ENCODE results near the gene RPS25. TPM values are rescaled to one million over a fixed set of nuclear protein-coding genes. Genes with fewer than 3 reads are reported as not detected.

Gene RPS25
- total and polyA plus RNA-seq, 9 of the 15 experiments (the other 6 are each of a cell fraction or from before 2014, with no cell fraction given) = 1,553 to 5,486 (median 2,471) TPM

DNA sequence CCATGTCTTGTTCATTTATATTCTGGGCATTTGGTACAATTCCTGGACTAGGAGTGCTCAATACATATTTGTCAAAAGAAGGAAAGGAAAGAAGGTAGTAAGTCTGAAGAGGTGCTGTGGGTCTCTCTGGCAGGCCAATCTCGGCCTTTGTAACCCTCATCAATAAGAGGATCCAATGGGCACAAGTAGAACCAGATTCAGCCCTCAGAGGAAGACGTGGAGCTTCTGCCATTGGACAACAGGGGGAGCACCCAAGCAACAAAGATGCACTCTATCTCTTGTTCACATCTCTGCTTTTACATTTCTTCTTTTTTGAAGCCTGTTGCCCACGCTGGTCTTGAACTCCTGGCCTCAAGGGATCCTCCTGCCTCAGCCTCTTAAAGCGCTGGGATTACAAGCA lies 47.2 kb upstream of the RPS25 start (continued):
- TF ChIP-seq ZFP30 (CRISPR knock-in tag; IDR thresholded peaks at IDR 0.05; ENCODE audit: borderline replicate concordance) (no peak), RNF2 (IDR thresholded peaks at IDR 0.05) (no peak), STAT5B (CRISPR knock-in tag; IDR thresholded peaks at IDR 0.05) (no peak), ARID1B (IDR thresholded peaks at IDR 0.05) (no peak), PYGO2 (tag; IDR thresholded peaks at IDR 0.05) (no peak), ZNF134 (CRISPR knock-in tag; conservative IDR thresholded peaks at IDR 0.05) (no peak), SLC30A9 (CRISPR knock-in tag; IDR thresholded peaks at IDR 0.05) (no peak), ZBTB8A (IDR thresholded peaks at IDR 0.05; ENCODE audit: partially characterized antibody) (no peak), NR2F6 (CRISPR knock-in tag; IDR thresholded peaks at IDR 0.05) (no peak), NFE2L1 (tag; IDR thresholded peaks at IDR 0.05; ENCODE audit: borderline replicate concordance, low read depth) (no peak), TAL1 (IDR thresholded peaks at IDR 0.05) (no peak), SMC3 (conservative IDR thresholded peaks at IDR 0.05; ENCODE audit: insufficient read depth, low read depth, low read length) (peak; percentile 37; the same call in 1 of the 2 replicates), BHLHE40 (IDR thresholded peaks at IDR 0.05; ENCODE audit: low read length) (no peak), THRAP3 (IDR thresholded peaks at IDR 0.05; ENCODE audit: borderline replicate concordance) (no peak), KDM1A (IDR thresholded peaks at IDR 0.05) (peak in 1 of 2 experiments; percentile 63), HSF4 (CRISPR knock-in tag; IDR thresholded peaks at IDR 0.05; ENCODE audit: borderline replicate concordance) (no peak), SIN3A (IDR thresholded peaks at IDR 0.05; ENCODE audit: borderline replicate concordance in 2 of 2, control insufficient read depth in 1 of 2, low read depth in 2 of 2, low read length in 2 of 2) (no peak), DMBX1 (CRISPR knock-in tag; IDR thresholded peaks at IDR 0.05; ENCODE audit: borderline replicate concordance) (0 out of 2 replicates have a peak, but pooled peaks have one; percentile 50), HDAC1 (IDR thresholded peaks at IDR 0.05) (peak in 1 of 2 experiments; percentile 22; a peak in 1 of 4 replicates), ZNF23 (CRISPR knock-in tag; IDR thresholded peaks at IDR 0.05) (no peak), CHD1 (IDR thresholded peaks at IDR 0.05; ENCODE audit: low read length) (no peak), ZNF3 (CRISPR knock-in tag; IDR thresholded peaks at IDR 0.05) (no peak)
- TF ChIP-seq, protein P1, sequence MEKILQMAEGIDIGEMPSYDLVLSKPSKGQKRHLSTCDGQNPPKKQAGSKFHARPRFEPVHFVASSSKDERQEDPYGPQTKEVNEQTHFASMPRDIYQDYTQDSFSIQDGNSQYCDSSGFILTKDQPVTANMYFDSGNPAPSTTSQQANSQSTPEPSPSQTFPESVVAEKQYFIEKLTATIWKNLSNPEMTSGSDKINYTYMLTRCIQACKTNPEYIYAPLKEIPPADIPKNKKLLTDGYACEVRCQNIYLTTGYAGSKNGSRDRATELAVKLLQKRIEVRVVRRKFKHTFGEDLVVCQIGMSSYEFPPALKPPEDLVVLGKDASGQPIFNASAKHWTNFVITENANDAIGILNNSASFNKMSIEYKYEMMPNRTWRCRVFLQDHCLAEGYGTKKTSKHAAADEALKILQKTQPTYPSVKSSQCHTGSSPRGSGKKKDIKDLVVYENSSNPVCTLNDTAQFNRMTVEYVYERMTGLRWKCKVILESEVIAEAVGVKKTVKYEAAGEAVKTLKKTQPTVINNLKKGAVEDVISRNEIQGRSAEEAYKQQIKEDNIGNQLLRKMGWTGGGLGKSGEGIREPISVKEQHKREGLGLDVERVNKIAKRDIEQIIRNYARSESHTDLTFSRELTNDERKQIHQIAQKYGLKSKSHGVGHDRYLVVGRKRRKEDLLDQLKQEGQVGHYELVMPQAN (IDR thresholded peaks at IDR 0.05; ENCODE audit: borderline replicate concordance) = no peak
- TF ChIP-seq, protein P2, sequence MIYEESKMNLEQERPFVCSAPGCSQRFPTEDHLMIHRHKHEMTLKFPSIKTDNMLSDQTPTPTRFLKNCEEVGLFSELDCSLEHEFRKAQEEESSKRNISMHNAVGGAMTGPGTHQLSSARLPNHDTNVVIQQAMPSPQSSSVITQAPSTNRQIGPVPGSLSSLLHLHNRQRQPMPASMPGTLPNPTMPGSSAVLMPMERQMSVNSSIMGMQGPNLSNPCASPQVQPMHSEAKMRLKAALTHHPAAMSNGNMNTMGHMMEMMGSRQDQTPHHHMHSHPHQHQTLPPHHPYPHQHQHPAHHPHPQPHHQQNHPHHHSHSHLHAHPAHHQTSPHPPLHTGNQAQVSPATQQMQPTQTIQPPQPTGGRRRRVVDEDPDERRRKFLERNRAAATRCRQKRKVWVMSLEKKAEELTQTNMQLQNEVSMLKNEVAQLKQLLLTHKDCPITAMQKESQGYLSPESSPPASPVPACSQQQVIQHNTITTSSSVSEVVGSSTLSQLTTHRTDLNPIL (CRISPR knock-in tag; IDR thresholded peaks at IDR 0.05) = no peak
- TF ChIP-seq, protein P3, sequence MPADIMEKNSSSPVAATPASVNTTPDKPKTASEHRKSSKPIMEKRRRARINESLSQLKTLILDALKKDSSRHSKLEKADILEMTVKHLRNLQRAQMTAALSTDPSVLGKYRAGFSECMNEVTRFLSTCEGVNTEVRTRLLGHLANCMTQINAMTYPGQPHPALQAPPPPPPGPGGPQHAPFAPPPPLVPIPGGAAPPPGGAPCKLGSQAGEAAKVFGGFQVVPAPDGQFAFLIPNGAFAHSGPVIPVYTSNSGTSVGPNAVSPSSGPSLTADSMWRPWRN (IDR thresholded peaks at IDR 0.05; ENCODE audit: low read depth) = no peak
- TF ChIP-seq, protein P4, sequence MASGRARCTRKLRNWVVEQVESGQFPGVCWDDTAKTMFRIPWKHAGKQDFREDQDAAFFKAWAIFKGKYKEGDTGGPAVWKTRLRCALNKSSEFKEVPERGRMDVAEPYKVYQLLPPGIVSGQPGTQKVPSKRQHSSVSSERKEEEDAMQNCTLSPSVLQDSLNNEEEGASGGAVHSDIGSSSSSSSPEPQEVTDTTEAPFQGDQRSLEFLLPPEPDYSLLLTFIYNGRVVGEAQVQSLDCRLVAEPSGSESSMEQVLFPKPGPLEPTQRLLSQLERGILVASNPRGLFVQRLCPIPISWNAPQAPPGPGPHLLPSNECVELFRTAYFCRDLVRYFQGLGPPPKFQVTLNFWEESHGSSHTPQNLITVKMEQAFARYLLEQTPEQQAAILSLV (tag; IDR thresholded peaks at IDR 0.05) = no peak

Data from K562 (cell line).